HG02970 (cell line): ENCODE data around the gene PRR33.
"Not testable (repeated sequence)": the region's sequence is repeated elsewhere in the genome, so short reads cannot be mapped to it uniquely, and the experiment has no call there.

Experiments
- ATAC-seq: cut with Tn5 transposase; IDR thresholded peaks from one replicate; pipeline ENCODE4 v1.9.1; 2021; ENCODE audit warnings: mild to moderate bottlenecking, moderate library complexity, moderate number of reproducible peaks; ENCODE audit not compliant: unreplicated experiment, low FRiP score

The PRR33 gene

DNA sequence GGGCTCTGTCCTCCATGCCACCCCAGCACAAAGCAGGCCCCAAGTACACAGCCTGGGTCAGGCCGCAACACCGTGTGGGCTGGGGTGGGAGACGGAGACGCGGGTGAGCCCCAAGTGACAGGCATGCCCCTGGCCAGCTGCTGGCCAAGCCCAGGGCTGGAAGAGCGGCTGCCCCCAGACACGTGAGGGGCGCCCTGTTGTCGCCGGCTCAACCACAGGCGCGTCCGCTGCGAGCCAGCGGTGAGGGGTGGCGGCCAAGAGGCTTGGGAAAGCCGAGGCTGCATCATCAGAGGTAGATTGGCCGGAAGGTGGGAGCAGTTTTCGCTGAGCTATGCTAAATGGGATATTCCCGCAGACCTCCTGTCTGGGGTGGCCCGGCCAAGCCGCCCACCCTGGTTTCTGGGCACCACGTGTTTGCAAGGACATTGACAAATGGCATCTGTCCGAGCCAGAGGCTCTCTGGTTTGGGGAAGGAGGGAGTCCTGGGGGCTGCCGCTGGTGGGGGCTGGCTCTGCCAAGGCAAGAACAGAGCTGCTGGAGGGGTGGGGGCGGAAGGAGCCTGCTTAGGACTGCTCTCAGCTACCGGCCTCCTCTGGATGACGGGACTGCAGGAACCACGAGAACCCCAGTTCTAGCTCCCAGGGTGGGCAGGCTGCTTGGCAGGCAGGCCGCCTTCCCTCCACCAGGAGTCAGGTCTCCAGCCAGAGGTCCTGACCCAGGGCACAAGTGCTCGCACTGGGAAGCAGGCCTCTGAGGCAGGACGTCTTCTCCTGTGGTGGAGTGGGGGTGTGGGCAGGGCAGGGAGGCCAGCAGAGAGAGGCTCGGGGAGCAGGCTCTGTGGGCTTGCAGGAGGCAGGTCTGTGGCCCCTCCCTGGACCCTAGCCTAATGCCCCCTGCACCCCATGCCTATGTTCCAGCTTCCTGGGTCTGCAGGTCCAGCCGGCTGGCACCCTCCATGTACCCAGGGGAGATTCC is 552 bp downstream of the PRR33 start:
- no peak for ATAC-seq

DNA sequence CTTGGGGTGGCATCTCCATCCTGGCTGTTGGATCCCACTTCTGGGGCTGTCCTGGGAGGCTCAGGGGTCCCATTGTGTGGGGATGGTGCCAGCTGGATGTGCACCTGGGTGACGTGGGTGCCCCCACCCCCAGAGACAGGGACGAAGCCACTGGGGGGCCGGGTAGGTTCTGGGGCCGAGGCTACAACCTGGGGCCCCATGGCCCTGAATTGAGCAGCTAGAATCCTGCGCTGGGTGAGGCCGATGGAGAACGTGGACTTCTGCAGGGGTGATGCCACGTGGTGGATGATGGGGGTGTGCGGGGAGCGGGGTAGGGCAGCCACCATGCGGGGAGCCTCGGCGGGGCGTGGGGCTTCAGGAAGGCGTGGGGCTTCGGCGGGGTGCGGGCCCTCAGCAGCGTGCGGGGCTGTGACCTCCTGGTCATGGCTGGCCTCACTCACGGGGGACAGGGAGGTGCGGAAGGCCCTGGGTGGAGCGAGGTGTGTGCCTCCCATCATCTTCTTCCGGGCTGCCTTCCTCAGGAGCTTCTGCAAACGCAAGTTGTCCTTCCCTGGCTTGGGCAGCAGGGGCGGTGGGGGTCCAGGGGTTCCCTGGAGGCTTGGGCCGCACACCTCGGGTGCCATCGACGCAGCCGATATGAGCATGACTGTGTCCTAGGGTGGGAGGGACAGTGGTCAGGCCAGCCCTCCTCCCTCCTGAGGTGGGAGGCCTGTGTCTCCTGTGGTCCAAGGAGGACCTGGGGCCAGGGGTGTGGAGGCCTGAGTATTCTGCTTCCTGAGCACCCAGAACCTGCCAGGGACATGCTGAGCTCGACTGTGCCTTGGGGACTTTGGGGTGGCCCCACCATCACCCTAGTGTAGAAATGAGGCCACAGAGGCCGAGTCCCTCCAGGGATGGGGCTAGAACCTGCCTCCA is 1.5 kb downstream of the PRR33 start:
- ATAC-seq: no peak

DNA sequence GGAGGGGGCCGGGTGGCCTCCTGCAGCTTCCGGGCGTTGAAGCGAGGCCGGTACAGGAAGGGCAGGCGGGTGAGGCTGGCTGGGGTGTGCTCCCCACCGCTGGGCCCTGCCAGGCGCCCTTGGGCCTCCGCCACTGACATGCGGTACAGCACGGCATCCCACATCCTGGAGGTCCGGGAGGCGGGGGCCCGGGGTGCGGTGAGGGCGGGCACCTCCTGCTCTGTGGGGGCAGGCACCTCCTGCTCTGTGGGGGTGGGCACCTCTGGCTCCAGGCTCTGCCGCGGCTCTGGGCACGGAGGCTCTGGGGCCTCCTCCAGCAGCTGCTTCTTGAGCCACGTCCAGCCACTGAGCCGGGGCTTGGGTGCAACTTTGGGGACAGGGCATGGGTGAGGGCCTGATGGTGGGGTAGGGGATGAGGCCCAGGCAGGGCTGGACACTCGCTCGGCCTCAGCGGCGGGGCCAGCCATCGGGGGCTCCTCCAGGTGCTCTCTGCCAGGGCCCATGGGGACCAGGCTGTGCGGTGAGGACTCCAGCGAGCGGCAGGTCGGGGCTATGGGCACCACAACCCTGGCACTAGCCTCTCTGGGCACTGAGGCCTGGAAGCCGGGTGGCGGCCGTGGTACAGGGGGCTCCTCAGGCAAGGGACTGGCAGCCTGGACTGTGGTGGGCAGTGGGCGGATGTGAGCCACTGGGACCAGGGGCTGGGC is 2.3 kb downstream of the PRR33 start:
- no peak for ATAC-seq

DNA sequence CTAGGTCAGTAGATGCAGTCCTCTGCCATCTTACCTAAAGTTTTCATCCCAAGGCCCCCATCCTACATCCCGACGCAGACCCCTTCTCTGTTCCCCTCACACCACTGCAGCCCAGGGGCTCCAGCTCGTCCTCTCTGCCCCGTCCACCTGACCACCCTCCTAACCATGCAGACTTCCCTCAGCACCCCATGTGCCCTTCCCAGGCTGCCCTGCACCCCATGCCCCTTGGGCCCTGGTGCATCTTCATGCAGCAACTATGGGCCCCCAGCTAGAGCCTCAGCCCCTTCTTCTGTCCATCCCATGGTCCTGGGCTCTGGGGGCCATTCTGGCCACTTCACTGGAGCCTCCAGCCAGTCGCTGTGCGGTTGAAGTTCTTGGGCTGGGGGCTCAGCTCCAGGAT is 2.9 kb downstream of the PRR33 start:
- ATAC-seq: no peak

DNA sequence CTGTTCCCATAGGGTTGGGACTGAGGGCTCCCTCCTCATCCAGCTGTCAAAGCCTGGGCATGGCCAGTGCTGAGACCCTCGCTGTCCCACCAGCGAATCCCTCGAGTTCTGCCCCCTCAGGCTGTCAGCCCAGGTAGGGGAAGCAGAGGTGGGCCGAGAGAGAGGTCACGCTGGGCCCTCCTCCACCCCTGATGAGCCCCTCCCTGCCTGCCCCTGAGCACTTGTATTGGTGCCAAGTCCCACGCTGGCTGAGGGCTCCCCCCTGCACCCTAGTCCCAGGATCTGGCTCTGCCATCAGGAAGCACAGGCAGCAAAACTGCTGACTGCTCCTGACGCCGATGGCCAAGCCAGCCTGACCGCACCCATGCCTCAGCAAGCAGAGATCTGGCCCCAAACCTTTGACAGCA is 3.3 kb downstream of the PRR33 start:
- no peak for ATAC-seq

DNA sequence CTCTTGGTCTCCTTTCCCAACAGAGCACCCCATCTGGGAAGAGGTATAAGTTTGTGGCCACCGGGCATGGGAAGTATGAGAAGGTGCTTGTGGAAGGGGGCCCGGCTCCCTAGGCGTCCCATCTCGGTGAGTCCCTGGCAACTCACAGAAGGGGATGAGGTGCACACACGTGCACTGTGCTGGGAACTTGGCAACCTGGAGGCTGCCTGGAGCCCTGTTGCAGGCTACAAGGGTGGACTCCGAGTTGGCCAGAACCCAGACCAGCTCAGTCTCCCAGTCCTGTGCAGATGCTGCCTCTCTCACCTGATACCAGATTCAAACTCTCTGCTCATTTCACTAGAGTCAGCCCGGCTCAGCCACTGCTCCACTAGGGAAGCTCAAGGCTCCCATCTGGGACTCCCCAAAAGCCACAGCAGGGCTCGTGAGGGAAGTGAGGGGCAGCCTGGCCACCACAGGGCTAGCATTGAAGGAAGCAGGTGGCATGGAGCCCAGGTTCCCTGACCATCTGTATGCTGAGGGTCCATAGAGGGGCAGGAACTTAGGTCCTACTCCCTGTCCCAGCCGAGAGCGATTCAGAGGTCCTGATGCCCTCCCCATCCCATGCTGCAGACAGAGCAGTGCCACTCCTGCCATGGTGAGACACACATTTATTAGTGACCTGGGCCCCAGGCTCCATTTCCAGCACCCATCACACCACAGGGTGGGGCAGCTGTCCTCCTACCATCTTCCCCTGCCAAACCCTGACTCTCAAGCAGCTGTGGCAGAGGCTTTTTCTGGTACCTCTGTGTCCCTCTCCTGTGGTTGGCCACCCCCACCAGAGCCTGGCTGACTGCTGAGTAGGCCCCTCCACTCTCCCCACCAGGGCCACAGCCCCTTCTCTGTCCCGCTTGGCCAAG is 4.0 kb downstream of the PRR33 start:
- no peak for ATAC-seq

DNA sequence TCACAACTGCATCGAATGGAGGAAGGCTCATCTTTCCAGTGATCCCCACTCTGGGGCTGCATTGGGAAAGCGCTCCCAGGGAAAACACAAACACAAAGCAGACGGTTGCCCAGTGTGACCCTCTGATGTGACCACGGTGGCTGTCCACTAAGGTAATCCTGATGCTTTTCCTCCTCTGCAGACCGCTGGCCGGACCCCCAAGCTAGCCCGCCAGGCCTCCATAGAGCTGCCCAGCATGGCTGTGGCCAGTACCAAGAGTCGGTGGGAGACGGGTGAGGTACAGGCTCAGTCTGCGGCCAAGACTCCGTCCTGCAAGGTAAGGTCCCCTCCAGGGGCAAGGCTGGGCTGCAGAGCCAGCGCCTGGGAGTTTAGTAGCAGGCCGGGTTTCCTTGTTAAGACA is 5.1 kb downstream of the PRR33 start:
- not testable (repeated sequence) for ATAC-seq

DNA sequence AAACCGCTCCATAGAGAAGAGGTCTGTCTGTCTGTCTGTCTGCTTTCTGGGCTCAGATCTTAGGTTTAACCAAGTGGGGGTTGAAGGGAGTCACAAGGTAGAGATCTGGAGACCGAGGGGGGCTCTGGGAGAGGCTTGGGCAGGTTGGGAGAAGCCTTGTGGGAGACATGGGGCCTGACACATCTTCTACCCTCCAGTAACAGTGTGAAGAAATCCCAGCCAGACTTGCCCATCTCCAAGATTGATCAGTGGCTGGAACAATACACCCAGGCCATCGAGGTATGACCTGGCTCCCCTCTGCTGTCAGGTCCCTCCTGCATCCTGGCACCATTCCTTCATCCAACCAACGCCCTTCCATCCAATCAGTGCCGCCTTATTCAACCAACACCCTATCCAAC is 7.4 kb downstream of the PRR33 start:
- no peak for ATAC-seq

DNA sequence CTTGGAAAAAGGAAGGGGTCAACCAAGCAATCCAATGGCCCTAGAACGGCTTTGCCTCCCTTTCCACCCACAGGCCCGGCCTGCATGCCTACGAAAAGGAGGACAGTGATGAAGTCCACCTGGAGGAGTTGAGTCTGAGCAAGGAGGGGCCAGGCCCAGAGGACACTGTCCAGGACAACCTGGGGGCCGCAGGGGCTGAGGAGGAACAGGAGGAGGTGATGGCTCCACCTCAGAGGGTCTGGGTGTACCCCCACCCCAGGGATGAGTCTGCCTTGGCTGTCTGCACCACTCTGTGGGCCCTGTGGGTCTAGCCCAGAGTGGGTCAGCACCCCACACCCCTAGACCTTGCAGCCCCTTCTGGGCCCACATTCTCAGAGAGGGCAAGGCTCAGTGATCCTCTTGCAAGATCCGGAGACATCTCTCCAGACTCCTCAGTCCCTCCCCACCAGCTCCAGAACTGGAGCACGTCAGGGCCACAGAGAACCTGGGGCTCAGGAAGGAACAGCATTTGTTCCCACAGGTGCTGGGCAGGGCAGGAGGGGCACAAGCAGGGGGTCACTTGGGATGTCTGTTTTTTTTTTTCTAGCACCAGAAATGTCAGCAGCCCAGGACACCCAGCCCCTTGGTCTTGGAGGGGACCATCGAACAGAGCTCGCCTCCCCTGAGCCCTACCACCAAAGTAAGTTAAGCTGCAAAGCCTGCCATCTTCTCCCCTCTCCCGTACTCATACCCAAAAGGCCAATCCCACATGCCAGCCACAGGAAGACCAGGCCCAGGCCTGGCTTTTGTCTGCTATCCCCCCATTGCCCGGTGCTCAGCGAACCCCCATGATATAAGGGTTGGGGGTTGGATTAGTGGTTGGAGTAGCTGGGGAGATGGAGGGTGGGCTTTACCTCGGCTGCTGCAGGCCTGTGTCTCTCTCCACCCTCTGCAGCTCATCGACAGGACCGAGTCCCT is 8.1 kb downstream of the PRR33 start:
- ATAC-seq: no peak

DNA sequence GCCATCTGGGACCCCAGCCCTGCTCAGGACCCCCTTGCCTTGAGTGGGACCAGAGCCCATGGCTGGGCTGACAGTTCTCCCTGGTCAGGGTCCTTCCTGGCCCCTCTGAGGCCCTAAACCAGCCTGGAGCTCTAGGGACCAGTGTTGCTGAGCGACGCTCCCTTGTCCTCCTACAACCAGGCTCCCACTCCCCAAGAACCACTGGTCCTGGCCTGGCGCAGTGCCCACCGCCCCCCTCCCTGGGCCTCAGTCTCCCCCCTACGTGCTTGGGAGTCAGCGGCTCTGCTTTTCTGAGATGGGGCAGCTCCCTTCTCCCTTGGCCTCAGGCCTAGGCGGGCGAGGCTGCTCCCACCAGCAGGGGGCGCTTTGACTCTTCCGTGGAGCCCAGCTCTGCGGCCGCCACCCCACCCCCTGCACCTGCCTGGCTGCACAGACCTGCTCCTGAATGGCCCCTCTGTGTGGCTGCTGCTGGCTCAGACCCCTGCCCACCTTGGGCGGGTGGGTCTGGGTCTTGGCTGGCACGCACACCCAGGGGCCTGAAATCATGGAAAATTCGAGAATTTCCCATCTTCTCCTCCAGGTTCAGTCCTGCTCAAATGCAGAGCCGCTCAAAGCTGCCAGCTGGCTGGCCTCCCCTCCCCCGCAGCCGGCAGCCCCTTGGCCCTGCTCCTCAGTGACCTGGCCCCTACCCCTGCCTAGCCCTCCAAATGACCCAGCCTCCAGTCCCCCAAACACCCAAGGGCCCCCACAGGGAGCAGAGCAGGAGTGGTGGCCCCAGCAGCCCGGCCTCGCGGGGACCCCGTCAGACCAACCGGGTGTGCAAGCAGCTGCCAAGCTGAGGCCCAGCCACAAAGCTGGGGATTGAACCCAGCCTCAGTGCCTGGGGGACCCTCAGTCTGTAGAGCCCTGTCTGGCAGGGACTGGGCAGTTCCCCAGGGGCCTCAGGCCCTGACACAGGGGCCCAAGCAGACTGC is 9.1 kb downstream of the PRR33 start:
- no peak for ATAC-seq

DNA sequence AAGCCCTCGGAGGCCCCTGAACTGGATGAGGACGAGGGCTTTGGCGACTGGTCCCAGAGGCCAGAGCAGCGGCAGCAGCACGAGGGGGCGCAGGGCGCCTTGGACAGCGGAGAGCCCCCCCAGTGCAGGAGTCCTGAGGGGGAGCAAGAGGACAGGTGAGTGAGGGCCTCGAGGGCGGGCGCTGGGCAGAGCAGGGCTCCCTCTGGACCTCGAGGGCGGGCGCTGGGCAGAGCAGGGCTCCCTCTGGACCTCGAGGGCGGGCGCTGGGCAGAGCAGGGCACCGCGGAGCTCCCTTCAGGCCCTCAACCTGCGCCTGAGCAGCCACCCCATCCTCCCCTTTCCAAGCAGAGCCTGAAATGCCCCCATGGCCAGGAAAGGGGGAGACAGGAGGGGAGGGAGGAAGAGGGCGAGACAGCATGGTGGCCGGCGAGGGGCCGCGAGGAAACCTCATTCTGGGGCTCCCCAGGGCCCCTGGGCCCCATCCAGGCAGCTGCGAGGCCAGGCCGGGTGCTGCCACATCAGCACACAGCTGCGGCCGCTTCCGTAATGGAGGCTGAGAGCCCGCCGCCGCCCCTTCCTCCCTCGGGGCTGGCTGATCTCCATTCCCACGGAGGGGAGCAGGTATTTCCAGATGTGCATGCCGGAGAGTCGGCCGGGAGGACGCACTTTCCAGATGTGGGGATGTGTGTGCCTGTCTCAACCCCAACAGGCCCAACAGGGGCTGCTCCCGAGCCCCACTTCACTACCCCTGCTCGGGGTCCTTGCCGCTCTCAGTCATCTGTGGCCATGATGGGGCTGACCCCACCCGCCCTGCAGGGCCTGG is 10.0 kb downstream of the PRR33 start:
- ATAC-seq: no peak

DNA sequence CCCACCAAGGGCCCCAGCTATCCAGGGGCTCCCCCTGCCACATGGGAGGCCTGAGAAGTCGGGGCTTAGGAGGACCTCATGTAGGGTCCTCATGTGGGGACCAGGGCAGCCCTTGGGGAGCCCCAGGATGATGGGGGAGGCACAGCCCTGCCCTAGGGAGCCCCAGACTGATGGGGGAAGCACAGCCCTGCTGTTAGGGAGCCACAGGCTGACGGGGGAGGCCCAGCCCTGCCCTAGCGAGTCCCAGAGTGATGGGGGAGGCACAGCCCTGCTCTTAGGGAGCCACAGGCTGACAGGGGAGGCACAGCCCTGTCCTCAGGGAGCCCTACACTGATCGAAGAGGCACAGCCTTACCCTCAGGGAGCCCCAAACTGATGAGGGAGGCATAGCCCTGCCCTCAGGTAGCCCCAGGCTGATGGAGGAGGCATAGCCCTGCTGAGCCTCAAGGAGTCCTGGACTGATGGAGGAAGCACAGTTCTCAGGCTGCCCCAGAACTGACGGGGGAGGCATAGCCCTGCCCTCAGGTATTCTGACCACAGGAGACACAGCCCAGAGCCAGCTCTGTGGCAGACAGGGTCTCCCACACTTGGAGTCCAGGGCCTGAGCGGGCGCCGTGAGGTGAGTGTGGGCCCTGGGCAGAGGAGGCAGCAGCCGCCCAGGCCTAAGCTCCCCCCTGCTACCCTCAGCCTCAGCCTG is 10.8 kb downstream of the PRR33 start:
- ATAC-seq: no peak

DNA sequence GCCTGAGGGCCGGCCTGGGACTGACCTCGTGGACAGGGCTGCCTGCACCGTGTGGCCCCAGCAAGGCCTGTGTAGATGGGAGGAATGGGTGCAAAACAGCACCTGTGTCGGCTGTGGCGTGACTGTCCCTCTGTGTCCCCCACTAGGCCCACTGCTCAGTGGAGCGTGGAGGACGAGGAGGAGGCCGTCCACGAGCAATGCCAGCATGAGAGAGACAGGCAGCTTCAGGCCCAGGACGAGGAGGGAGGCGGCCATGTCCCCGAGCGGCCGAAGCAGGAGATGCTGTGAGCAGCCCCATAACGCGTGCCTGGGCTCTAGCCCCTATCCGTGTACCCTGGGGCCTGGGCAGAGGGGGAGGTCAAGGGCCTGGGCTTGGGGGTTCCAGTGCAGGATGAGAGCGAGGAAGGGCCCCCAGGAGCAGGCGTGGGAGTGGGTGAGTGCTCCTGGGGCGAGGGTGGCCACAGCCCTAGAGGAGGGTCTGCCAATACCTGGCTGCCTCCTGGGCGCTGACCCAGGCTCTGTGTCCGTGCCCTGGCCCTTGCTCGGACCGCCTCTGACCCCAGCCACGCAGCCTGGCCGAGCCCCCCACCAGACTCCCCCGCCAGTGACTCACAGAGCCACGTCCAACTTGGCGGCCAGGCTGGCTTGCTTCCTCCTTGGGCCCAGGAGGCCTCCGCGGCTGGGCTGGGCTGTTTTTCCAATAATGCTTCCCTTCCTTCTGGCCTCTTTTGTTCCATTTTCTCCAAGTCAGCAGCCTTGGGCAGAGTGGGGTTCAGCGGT is 11.6 kb downstream of the PRR33 start:
- no peak for ATAC-seq

DNA sequence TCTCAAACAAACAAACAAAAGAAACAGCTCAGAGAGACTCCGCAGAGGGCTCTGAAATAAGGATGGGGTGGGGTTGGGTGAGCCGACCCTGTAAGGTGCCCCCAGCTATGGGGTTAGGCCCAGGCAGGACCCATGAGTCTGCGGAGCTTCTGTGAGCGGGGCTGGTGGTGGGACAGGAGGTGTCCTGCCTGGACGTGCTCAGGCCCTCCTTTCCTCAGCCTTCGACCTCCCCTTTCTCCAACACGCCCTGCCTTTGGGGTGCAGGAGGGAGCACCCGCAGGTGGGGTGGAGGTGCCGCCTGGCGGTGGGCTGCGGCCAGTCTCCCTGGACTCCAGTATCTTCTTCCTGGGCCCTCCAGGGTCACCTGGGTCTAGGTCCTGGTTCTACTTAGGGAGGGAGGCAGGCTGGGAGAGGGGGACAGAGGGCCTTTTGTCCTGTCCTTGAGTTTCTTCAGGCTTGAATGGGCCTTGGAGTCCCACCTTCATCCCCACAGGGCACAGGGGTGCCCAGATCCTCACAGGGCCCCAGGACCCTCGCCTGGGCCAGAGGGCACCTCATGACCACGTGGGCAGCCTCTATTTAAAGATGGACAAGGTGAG is 12.3 kb downstream of the PRR33 start:
- no peak for ATAC-seq
